ENCODE results near the gene FAM120A.

DNA sequence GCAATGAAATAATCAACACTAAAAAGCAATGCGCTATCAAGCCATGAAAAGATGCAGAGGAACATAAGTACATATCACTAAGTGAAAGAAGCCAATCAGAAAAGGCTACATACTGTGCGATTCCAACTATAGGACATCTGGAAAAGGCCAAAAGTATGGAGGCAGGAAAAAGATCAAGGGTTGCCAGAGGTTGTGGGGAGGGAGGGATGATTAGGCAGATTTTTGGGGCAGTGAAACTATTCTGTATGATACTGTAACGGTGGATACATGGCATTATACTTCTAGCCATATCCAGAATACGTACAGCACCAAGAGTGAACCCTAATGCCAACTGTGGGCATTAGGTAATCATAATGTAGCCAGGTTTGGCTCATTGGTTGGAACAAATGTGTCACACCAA, 51.9 kb downstream of the FAM120A start:
- TF ChIP-seq TAF1 (conservative IDR thresholded peaks at IDR 0.05) (no peak), SP1 (IDR thresholded peaks at IDR 0.05) (no peak), EGR1 (IDR thresholded peaks at IDR 0.05; ENCODE audit: low read depth in 2 of 2) (no peak), YY1 (IDR thresholded peaks at IDR 0.05) (no peak), FOXA2 (IDR thresholded peaks at IDR 0.05) (no peak), RAD21 (IDR thresholded peaks at IDR 0.05) (no peak), JUND (IDR thresholded peaks at IDR 0.05) (no peak), GABPA (IDR thresholded peaks at IDR 0.05 in 1 of 2, conservative IDR thresholded peaks at IDR 0.05 in 1 of 2) (no peak), FOXA1 (IDR thresholded peaks at IDR 0.05) (no peak)
- TF ChIP-seq, protein P1, sequence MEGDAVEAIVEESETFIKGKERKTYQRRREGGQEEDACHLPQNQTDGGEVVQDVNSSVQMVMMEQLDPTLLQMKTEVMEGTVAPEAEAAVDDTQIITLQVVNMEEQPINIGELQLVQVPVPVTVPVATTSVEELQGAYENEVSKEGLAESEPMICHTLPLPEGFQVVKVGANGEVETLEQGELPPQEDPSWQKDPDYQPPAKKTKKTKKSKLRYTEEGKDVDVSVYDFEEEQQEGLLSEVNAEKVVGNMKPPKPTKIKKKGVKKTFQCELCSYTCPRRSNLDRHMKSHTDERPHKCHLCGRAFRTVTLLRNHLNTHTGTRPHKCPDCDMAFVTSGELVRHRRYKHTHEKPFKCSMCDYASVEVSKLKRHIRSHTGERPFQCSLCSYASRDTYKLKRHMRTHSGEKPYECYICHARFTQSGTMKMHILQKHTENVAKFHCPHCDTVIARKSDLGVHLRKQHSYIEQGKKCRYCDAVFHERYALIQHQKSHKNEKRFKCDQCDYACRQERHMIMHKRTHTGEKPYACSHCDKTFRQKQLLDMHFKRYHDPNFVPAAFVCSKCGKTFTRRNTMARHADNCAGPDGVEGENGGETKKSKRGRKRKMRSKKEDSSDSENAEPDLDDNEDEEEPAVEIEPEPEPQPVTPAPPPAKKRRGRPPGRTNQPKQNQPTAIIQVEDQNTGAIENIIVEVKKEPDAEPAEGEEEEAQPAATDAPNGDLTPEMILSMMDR (IDR thresholded peaks at IDR 0.05; ENCODE audit: low read depth, low read length, missing input control): no peak
- TF ChIP-seq, protein P2, sequence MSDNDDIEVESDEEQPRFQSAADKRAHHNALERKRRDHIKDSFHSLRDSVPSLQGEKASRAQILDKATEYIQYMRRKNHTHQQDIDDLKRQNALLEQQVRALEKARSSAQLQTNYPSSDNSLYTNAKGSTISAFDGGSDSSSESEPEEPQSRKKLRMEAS (IDR thresholded peaks at IDR 0.05): no peak
